K562 (cell line): Measurements from ENCODE around the gene NDUFV2. TPM values are rescaled to one million over a fixed set of nuclear protein-coding genes. Genes with fewer than 3 reads are reported as not detected.

Experiments
- ATF7 ChIP-seq: fragments of 450-650 bp; IDR thresholded peaks from 2 replicates; pipeline ENCODE4 v1.7.1; 2014; ENCODE audit warnings: mild to moderate bottlenecking, moderate library complexity
- BRF1 ChIP-seq: IDR thresholded peaks from 3 replicates; pipeline ENCODE4 v1.6.1; 2011; ENCODE audit warnings: borderline replicate concordance, mild to moderate bottlenecking; ENCODE audit not compliant: insufficient read length; ENCODE audit errors: extremely low read depth
- GTF2A2 ChIP-seq: IDR thresholded peaks from 2 replicates; pipeline ENCODE4 v1.6.1; 2016; ENCODE audit warnings: mild to moderate bottlenecking, missing genetic modification characterization, missing compliant biosample characterization
- HOXB6 ChIP-seq: fragments of 250-450 bp; sonication (Bioruptor Pico); IDR thresholded peaks from 2 replicates; pipeline ENCODE4 v1.5.1; 2022; ENCODE audit warnings: mild to moderate bottlenecking, borderline replicate concordance
- MEIS2 ChIP-seq: fragments of 450-650 bp; IDR thresholded peaks from 2 replicates; pipeline ENCODE4 v1.6.1; 2014; ENCODE audit warnings: mild to moderate bottlenecking; ENCODE audit not compliant: partially characterized antibody
- MTA2 ChIP-seq: fragments of 450-650 bp; IDR thresholded peaks from 2 replicates; pipeline ENCODE4 v1.6.1; 2016; ENCODE audit warnings: low read depth
- MXD1 ChIP-seq: fragments of 250-450 bp; sonication (Bioruptor Pico); IDR thresholded peaks from 2 replicates; pipeline ENCODE4 v1.8.0; 2021; ENCODE audit warnings: borderline replicate concordance, mild to moderate bottlenecking, moderate library complexity; ENCODE audit not compliant: poor library complexity, severe bottlenecking
- RCOR1 ChIP-seq, 2 experiments: IDR thresholded peaks; 2 replicates each; pipeline ENCODE4 v1.6.1; 2012; ENCODE audit warnings: low read depth in 2 of 2, low read length in 2 of 2, borderline replicate concordance in 1 of 2, improper control_type of control experiment in 1 of 2
- SMARCE1 ChIP-seq: fragments of 450-650 bp; IDR thresholded peaks from 2 replicates; pipeline ENCODE4 v1.7.1; 2016; ENCODE audit warnings: mild to moderate bottlenecking
- TCF7L2 ChIP-seq: fragments of 150-350 bp; IDR thresholded peaks from 2 replicates; pipeline ENCODE4 v1.6.1; 2016; ENCODE audit warnings: low read depth, mild to moderate bottlenecking, low read length, moderate library complexity
- ZBTB17 ChIP-seq: fragments of 450-650 bp; formaldehyde crosslinking; IDR thresholded peaks from 2 replicates; pipeline ENCODE4 v1.4.0; 2020; ENCODE audit warnings: mild to moderate bottlenecking
- ZNF232 ChIP-seq: sonication (generic); formaldehyde crosslinking; IDR thresholded peaks from 2 replicates; pipeline ENCODE4 v1.8.0; 2022; ENCODE audit warnings: mild to moderate bottlenecking, missing genetic modification reagents
- ZNF639 ChIP-seq, 2 experiments: fragments of 200-800 bp in 1 of 2; sonication (Bioruptor generic) in 1 of 2; sonication (generic) in 1 of 2; formaldehyde crosslinking in 1 of 2; IDR thresholded peaks in 1 of 2; conservative IDR thresholded peaks in 1 of 2; 2 replicates each; pipeline versions ENCODE4 v1.5.0 to v1.6.1; 2016 to 2020; ENCODE audit warnings: missing compliant biosample characterization in 1 of 2, missing genetic modification characterization in 1 of 2, missing genetic modification reagents in 1 of 2
- polyA plus RNA-seq, 8 experiments: library from polyadenylated mRNA; depleted of rRNA in 4 of 8; stranded (reverse) in 5 of 8; unstranded in 3 of 8; fragments of >200 nt; fragmentation: Nextera tagmentation in 2 of 8; fragmentation: Illumina TruSeq in 1 of 8; extraction: Ambion mirVana in 2 of 8; extraction: Trizol in 1 of 8; gene quantifications; 2 replicates each; pipeline versions ENCODE4 v1.2.1 to v1.2.3, GENCODE V29; 2011 to 2014; ENCODE audit warnings: inconsistent platforms in 1 of 8, missing spikeins in 1 of 8
- total RNA-seq, 7 experiments: library from RNA; depleted of rRNA in 6 of 7; stranded (reverse); fragments of >200 nt in 6 of 7; fragmentation: Illumina TruSeq in 2 of 7; extraction: Trizol in 2 of 7; gene quantifications; 2 replicates each; pipeline versions ENCODE4 v1.2.1 to v1.2.3, GENCODE V29; 2011 to 2021; ENCODE audit warnings: low replicate concordance in 1 of 7
- TF ChIP-seq, protein P1 (sequence below): fragments of 250-450 bp; sonication (Bioruptor Pico); IDR thresholded peaks from 2 replicates; pipeline ENCODE4 v1.5.0; 2021
- TF ChIP-seq, protein P2 (sequence below), 2 experiments: fragments of 250-450 bp in 1 of 2; fragments of 450-650 bp in 1 of 2; sonication (Bioruptor Pico) in 1 of 2; IDR thresholded peaks; 2 replicates each; pipeline versions ENCODE4 v1.6.1 to v1.8.0; 2016 to 2021; ENCODE audit warnings: mild to moderate bottlenecking in 2 of 2, moderate library complexity in 2 of 2, missing compliant biosample characterization in 1 of 2, missing genetic modification characterization in 1 of 2
- TF ChIP-seq, protein P3 (sequence below): fragments of 450-650 bp; conservative IDR thresholded peaks from 2 replicates; pipeline ENCODE4 v1.6.1; 2016; ENCODE audit warnings: missing genetic modification characterization, low read depth, mild to moderate bottlenecking, control low read depth, missing compliant biosample characterization
- TF ChIP-seq, protein P4 (sequence below), 2 experiments: IDR thresholded peaks; 2 replicates each; pipeline ENCODE4 v1.6.1; 2012; ENCODE audit warnings: improper control_type of control experiment in 2 of 2, low read depth in 2 of 2, low read length in 2 of 2, borderline replicate concordance in 1 of 2

Gene NDUFV2
- total and polyA plus RNA-seq, 9 of the 15 experiments (the other 6 are each of a cell fraction or from before 2014, with no cell fraction given): 213 to 550 (median 384) TPM

DNA sequence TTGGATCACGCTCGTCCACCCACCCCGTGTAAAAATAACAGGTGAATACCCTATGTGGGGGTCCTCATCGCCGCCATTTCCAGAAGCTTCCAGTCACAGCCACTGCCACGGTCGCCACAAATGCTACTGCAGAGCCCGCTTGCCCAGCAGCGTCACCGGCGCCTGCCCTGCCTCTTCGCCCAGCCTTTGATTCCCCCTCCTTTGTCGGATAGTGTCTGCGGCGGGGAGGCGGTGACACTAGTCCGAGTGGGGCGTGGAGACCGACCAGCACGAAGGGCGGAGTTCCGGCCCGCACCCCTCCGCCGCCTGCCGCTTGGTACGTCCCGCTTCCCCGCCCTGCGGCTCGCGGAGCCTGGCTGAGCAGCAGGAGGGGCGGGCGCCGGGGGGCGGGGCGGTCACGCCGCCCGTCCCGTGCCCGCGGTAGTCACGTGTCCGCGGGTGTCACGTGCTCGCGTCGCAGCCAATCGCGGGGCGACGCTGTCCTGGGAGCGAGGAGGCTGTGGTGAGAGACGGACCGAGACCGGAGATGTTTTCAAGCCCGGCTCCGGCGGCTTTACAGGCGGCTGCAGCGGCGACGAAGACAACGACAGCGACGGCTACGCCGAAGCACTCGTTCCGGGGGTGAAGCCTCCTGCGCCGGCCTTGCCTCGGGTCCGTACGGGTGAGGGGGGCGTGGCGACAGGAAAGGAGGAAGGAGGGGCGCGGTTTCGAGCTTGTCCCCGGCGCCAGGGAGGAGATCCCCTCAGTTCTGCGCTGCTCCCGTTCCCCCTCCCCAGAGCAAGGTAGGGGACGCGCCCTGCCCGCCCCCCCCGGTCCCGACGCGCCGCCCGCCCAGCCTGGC lies 34.0 kb downstream of the NDUFV2 start, which contains the start of gene ANKRD12 (continued):
- TF ChIP-seq, protein P1, sequence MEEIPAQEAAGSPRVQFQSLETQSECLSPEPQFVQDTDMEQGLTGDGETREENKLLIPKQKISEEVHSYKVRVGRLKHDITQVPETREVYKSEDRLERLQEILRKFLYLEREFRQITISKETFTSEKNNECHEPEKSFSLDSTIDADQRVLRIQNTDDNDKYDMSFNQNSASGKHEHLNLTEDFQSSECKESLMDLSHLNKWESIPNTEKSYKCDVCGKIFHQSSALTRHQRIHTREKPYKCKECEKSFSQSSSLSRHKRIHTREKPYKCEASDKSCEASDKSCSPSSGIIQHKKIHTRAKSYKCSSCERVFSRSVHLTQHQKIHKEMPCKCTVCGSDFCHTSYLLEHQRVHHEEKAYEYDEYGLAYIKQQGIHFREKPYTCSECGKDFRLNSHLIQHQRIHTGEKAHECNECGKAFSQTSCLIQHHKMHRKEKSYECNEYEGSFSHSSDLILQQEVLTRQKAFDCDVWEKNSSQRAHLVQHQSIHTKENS: 0 out of 2 replicates have a peak, but pooled peaks have one; percentile 70
- TF ChIP-seq HOXB6 (no peak), BRF1 (no peak), GTF2A2 (no peak), SMARCE1 (0 out of 2 replicates have a peak, but pooled peaks have one; percentile 32), TCF7L2 (peak; percentile 93), ZNF639 (CRISPR knock-in tag; conservative IDR thresholded peaks at IDR 0.05 in 1 of 2, IDR thresholded peaks at IDR 0.05 in 1 of 2) (peak in 1 of 2 experiments; percentile 99; a peak in 2 of 4 replicates), MTA2 (peak; percentile 65; the same call in 1 of the 2 replicates), RCOR1 (IDR thresholded peaks at IDR 0.05; ENCODE audit: borderline replicate concordance in 1 of 2, low read depth in 2 of 2, low read length in 2 of 2) (peak in 1 of 2 experiments; percentile 74; a peak in 1 of 4 replicates), MEIS2 (peak; percentile 81), MXD1 (CRISPR knock-in tag) (no peak), ZBTB17 (CRISPR knock-in tag) (0 out of 2 replicates have a peak, but pooled peaks have one; percentile 16), ATF7 (peak; percentile 99), ZNF232 (CRISPR knock-in tag) (no peak)
- TF ChIP-seq, protein P2, sequence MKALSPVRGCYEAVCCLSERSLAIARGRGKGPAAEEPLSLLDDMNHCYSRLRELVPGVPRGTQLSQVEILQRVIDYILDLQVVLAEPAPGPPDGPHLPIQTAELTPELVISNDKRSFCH (CRISPR knock-in tag; IDR thresholded peaks at IDR 0.05): no peak
- TF ChIP-seq, protein P2 (tag; IDR thresholded peaks at IDR 0.05): no peak
- TF ChIP-seq, protein P3, sequence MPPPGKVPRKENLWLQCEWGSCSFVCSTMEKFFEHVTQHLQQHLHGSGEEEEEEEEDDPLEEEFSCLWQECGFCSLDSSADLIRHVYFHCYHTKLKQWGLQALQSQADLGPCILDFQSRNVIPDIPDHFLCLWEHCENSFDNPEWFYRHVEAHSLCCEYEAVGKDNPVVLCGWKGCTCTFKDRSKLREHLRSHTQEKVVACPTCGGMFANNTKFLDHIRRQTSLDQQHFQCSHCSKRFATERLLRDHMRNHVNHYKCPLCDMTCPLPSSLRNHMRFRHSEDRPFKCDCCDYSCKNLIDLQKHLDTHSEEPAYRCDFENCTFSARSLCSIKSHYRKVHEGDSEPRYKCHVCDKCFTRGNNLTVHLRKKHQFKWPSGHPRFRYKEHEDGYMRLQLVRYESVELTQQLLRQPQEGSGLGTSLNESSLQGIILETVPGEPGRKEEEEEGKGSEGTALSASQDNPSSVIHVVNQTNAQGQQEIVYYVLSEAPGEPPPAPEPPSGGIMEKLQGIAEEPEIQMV (tag): 0 out of 2 replicates have a peak, but pooled peaks have one; percentile 24
- TF ChIP-seq, protein P4, sequence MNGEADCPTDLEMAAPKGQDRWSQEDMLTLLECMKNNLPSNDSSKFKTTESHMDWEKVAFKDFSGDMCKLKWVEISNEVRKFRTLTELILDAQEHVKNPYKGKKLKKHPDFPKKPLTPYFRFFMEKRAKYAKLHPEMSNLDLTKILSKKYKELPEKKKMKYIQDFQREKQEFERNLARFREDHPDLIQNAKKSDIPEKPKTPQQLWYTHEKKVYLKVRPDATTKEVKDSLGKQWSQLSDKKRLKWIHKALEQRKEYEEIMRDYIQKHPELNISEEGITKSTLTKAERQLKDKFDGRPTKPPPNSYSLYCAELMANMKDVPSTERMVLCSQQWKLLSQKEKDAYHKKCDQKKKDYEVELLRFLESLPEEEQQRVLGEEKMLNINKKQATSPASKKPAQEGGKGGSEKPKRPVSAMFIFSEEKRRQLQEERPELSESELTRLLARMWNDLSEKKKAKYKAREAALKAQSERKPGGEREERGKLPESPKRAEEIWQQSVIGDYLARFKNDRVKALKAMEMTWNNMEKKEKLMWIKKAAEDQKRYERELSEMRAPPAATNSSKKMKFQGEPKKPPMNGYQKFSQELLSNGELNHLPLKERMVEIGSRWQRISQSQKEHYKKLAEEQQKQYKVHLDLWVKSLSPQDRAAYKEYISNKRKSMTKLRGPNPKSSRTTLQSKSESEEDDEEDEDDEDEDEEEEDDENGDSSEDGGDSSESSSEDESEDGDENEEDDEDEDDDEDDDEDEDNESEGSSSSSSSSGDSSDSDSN (IDR thresholded peaks at IDR 0.05; ENCODE audit: borderline replicate concordance in 1 of 2, low read depth in 2 of 2, low read length in 2 of 2): peak; percentile 10 to 82; a peak in 3 of 4 replicates
